CD4-positive, alpha-beta T cell treated with Interleukin-4 for 1 hour (primary cell): ENCODE measurements around the gene SPZ1.
A peak's percentile ranks its signal among the peaks of the same experiment; 100 is the strongest.
"Not testable (repeated sequence)": the region's sequence is repeated elsewhere in the genome, so short reads cannot be mapped to it uniquely, and the experiment has no call there.

Source experiments
- DNase-seq, 2 donors: peaks; one replicate each; pipeline ENCODE4 v3.0.0-alpha.2; 2020 to 2022

The SPZ1 gene

GRCh38 chr5:80341016-80341775 lies 21.4 kb downstream of the SPZ1 start:
- DNase-seq, result no peak

GRCh38 chr5:80343067-80343466 lies 23.3 kb downstream of the SPZ1 start:
- no peak for DNase-seq

GRCh38 chr5:80346055-80346454 lies 26.3 kb downstream of the SPZ1 start:
- peak; percentile 29 to 33 for DNase-seq

GRCh38 chr5:80348171-80348570 lies 28.4 kb downstream of the SPZ1 start:
- no peak for DNase-seq

- not testable (repeated sequence) for DNase-seq
Measured at GRCh38 chr5:80351019-80351418, 31.2 kb downstream of the SPZ1 start.

- no peak for DNase-seq
Measured at GRCh38 chr5:80355686-80356085, 35.9 kb downstream of the SPZ1 start.

- DNase-seq, result no peak
Measured at GRCh38 chr5:80357671-80358070, 37.9 kb downstream of the SPZ1 start.

GRCh38 chr5:80360914-80361444 lies 41.2 kb downstream of the SPZ1 start:
- no peak for DNase-seq

- DNase-seq, result no peak
Measured at GRCh38 chr5:80364892-80365291, 45.1 kb downstream of the SPZ1 start.

GRCh38 chr5:80368661-80369480 lies 49.1 kb downstream of the SPZ1 start:
- DNase-seq, result no peak

- DNase-seq, result no peak
Measured at GRCh38 chr5:80369521-80369920, 49.7 kb downstream of the SPZ1 start.

- no peak for DNase-seq
Measured at GRCh38 chr5:80370390-80370789, 50.6 kb downstream of the SPZ1 start.
